Loucy (cell line): ENCODE data around the gene PDE4D.

ENCODE experiments used
- H2AFZ ChIP-seq: fragments of 200-600 bp; sonication (generic); 2 replicates; pipeline ENCODE4 v1.6.0; 2016; ENCODE audit warnings: antibody characterized with exemption, mild to moderate bottlenecking, low read length, moderate library complexity
- H3F3A ChIP-seq: fragments of 200-600 bp; 2 replicates; pipeline ENCODE4 v1.6.0; 2016; ENCODE audit warnings: antibody characterized with exemption, low read depth, mild to moderate bottlenecking
- H3K27me3 ChIP-seq: fragments of 200-600 bp; sonication (generic); 2 replicates; pipeline ENCODE4 v1.6.1; 2014; ENCODE audit warnings: low read length, mild to moderate bottlenecking; ENCODE audit not compliant: insufficient read depth, poor library complexity, severe bottlenecking
- H3K36me3 ChIP-seq: fragments of 200-600 bp; sonication (generic); 2 replicates; pipeline ENCODE4 v1.6.1; 2016; ENCODE audit warnings: low read length; ENCODE audit not compliant: insufficient read depth
- H3K4me1 ChIP-seq: fragments of 200-600 bp; sonication (generic); 2 replicates; pipeline ENCODE4 v1.5.1; 2014; ENCODE audit warnings: low read length, mild to moderate bottlenecking; ENCODE audit not compliant: insufficient read depth, poor library complexity, severe bottlenecking
- H3K4me2 ChIP-seq: fragments of 200-600 bp; sonication (generic); 2 replicates; pipeline ENCODE4 v1.6.0; 2014; ENCODE audit warnings: antibody characterized with exemption, low read length, low read depth, mild to moderate bottlenecking; ENCODE audit not compliant: poor library complexity, severe bottlenecking
- H3K4me3 ChIP-seq: fragments of 200-600 bp; sonication (generic); 2 replicates; pipeline ENCODE4 v1.5.1; 2014; ENCODE audit warnings: low read length, mild to moderate bottlenecking, mixed read lengths; ENCODE audit not compliant: poor library complexity, severe bottlenecking
- H3K79me2 ChIP-seq: fragments of 200-600 bp; sonication (generic); 2 replicates; pipeline ENCODE4 v1.6.1; 2014; ENCODE audit warnings: low read length; ENCODE audit not compliant: insufficient read depth
- H3K9ac ChIP-seq: fragments of 200-600 bp; sonication (generic); 2 replicates; pipeline ENCODE4 v1.6.0; 2014; ENCODE audit warnings: mild to moderate bottlenecking, low read depth, low read length, moderate library complexity; ENCODE audit not compliant: poor library complexity, severe bottlenecking
- H3K9me2 ChIP-seq: fragments of 200-600 bp; sonication (generic); replicated peaks from 2 replicates; pipeline ENCODE4 v1.6.1; 2016; ENCODE audit warnings: low read depth, low read length, mixed read lengths
- H3K9me3 ChIP-seq: fragments of 200-600 bp; sonication (generic); 2 replicates; pipeline ENCODE4 v1.6.1; 2014; ENCODE audit warnings: mild to moderate bottlenecking, antibody characterized with exemption, low read length, low read depth; ENCODE audit not compliant: insufficient read depth
- H4K20me1 ChIP-seq: fragments of 200-600 bp; sonication (generic); 2 replicates; pipeline ENCODE4 v1.6.0; 2014; ENCODE audit warnings: antibody characterized with exemption, low read length, mild to moderate bottlenecking; ENCODE audit not compliant: insufficient read depth, poor library complexity, severe bottlenecking
- CTCF ChIP-seq: fragments of 200-600 bp; sonication (generic); conservative IDR thresholded peaks from 2 replicates; pipeline ENCODE4 v1.5.1; 2014; ENCODE audit warnings: mild to moderate bottlenecking, antibody characterized with exemption, low read length
- EZH2phosphoT487 ChIP-seq: fragments of 200-600 bp; IDR thresholded peaks from 2 replicates; pipeline ENCODE4 v1.6.1; 2018; ENCODE audit warnings: antibody characterized with exemption, mild to moderate bottlenecking, moderate library complexity, borderline replicate concordance

PDE4D gene

GRCh38 chr5:59216841-59217240 lies 676.7 kb downstream of the PDE4D start:
- no peaks in the 10 kb centered on the region for H3K4me1 ChIP-seq
- H3K79me2 ChIP-seq, result no peaks in the 10 kb centered on the region
- H3K9ac ChIP-seq, result no peak overlapping the region
- H4K20me1 ChIP-seq, result no peaks in the 10 kb centered on the region
- no peak overlapping the region for H3K4me2 ChIP-seq
- H3F3A ChIP-seq, result no peaks in the 10 kb centered on the region
- H3K36me3 ChIP-seq, result no peaks in the 10 kb centered on the region
- H3K4me3 ChIP-seq, result no peak overlapping the region
- H3K9me3 ChIP-seq, result no peaks in the 10 kb centered on the region
- H3K27me3 ChIP-seq, result no peaks in the 10 kb centered on the region
- no peak overlapping the region for H2AFZ ChIP-seq
- no peaks in the 10 kb centered on the region for H3K9me2 ChIP-seq
- TF ChIP-seq CTCF (no peak), EZH2phosphoT487 (no peak)

- Histone ChIP-seq H3K9me2 (no peaks in the 10 kb centered on the region), H3K36me3 (no peaks in the 10 kb centered on the region), H2AFZ (no peak overlapping the region), H3K9me3 (no peaks in the 10 kb centered on the region), H3K4me1 (no peaks in the 10 kb centered on the region), H3F3A (no peaks in the 10 kb centered on the region), H3K4me2 (no peak overlapping the region), H3K27me3 (no peaks in the 10 kb centered on the region), H3K9ac (no peak overlapping the region), H3K79me2 (no peaks in the 10 kb centered on the region), H4K20me1 (no peaks in the 10 kb centered on the region), H3K4me3 (no peak overlapping the region)
- TF ChIP-seq EZH2phosphoT487 (no peak), CTCF (no peak)
These were observed 680.9 kb downstream of the PDE4D start for GRCh38 chr5:59212596-59212995.

- no peak overlapping the region for H3K9ac ChIP-seq
- no peak overlapping the region for H3K4me2 ChIP-seq
- H3K27me3 ChIP-seq, result no peaks in the 10 kb centered on the region
- TF ChIP-seq CTCF (no peak), EZH2phosphoT487 (no peak)
- no peaks in the 10 kb centered on the region for H3K4me1 ChIP-seq
- no peaks in the 10 kb centered on the region for H3K79me2 ChIP-seq
- H4K20me1 ChIP-seq, result no peaks in the 10 kb centered on the region
- no peaks in the 10 kb centered on the region for H3F3A ChIP-seq
- H3K9me2 ChIP-seq, result no peaks in the 10 kb centered on the region
- H3K4me3 ChIP-seq, result no peak overlapping the region
- H3K9me3 ChIP-seq, result no peaks in the 10 kb centered on the region
- no peak overlapping the region for H2AFZ ChIP-seq
- H3K36me3 ChIP-seq, result no peaks in the 10 kb centered on the region
These were observed 683.7 kb downstream of the PDE4D start for GRCh38 chr5:59209758-59210359.
